Fibroblast of villous mesenchyme (primary cell): ENCODE measurements around the gene PCED1B. TPM values are rescaled to one million over a fixed set of nuclear protein-coding genes. Genes with fewer than 3 reads are reported as not detected.

Experiments
- small RNA-seq: library from RNA; depleted of rRNA; stranded (forward); fragments of <200 nt; gene quantifications from one replicate; pipeline ENCODE3, GENCODE V24; 2012
- total RNA-seq: library from RNA; depleted of rRNA; stranded (reverse); fragments of >200 nt; gene quantifications from 2 replicates; pipeline ENCODE4 v1.2.3, GENCODE V29; 2012

PCED1B gene
- total RNA-seq, 1 donor, result 1.7 TPM

Small RNAs within 50 kb of the gene (small RNA-seq; reads per million reads assigned to genes)
- not detected for gene MIR4698

Other genes starting within 250 kb of the PCED1B start
- gene AMIGO2, start 338 bp downstream of the PCED1B start, total RNA-seq, result 62.2 and 101 TPM in 2 replicates